ENCODE results near the gene MAGEE2. TPM values are rescaled to one million over a fixed set of nuclear protein-coding genes. Genes with fewer than 3 reads are reported as not detected.
"Not testable (repeated sequence)": the region's sequence is repeated elsewhere in the genome, so short reads cannot be mapped to it uniquely, and the experiment has no call there.

The MAGEE2 gene
- total RNA-seq (not detected in 2 replicates), polyA plus RNA-seq (not detected in 2 replicates)

- Histone ChIP-seq H3K79me2 (no peaks in the 10 kb centered on the region), H4K20me1 (ENCODE audit: insufficient read depth, poor library complexity, severe bottlenecking) (no peaks in the 10 kb centered on the region), H3K27ac (no peak within 1 kb of the TSS), H3K4me3 (no peak within 1 kb of the TSS), H3K27me3 (no peaks in the 10 kb centered on the region), H3K36me3 (replicated peaks; ENCODE audit: insufficient read depth, low read depth) (no peaks in the 10 kb centered on the region), H3K4me1 (ENCODE audit: insufficient read depth) (no peaks in the 10 kb centered on the region), H3K4me2 (no peak within 1 kb of the TSS), H3K9me2 (replicated peaks; ENCODE audit: insufficient read depth) (no peaks in the 10 kb centered on the region), H2AFZ (no peak within 1 kb of the TSS), H3K9me3 (ENCODE audit: low read depth) (no peaks in the 10 kb centered on the region)
- TF ChIP-seq EZH2 (IDR thresholded peaks at IDR 0.05; ENCODE audit: borderline replicate concordance) (no peak), EZH2phosphoT487 (IDR thresholded peaks at IDR 0.05; ENCODE audit: low read depth, severe bottlenecking, unreplicated experiment) (no peak)
- DNase-seq (ENCODE audit: low spot score) = no peak
- WGBS (ENCODE audit: low lambda C conversion rate, missing lambda C conversion rate) = 91% methylated on average over 36 of the region's 36 CpGs
Measured at GRCh38 chrX:75784680-75785491, at the start of gene MAGEE2. TSS of gene MAGEE2 (minus strand) at chrX:75785254. CDS start at chrX:75785051, 203 bp downstream.

GRCh38 chrX:75786290-75786689 lies 1.2 kb upstream of the MAGEE2 start:
- Histone ChIP-seq H3K4me2 (no peak overlapping the region), H3K36me3 (replicated peaks; ENCODE audit: insufficient read depth, low read depth) (no peaks in the 10 kb centered on the region), H3K79me2 (no peaks in the 10 kb centered on the region), H4K20me1 (ENCODE audit: insufficient read depth, poor library complexity, severe bottlenecking) (no peaks in the 10 kb centered on the region), H3K27ac (no peak overlapping the region), H3K4me1 (ENCODE audit: insufficient read depth) (no peaks in the 10 kb centered on the region), H2AFZ (no peak overlapping the region), H3K27me3 (no peaks in the 10 kb centered on the region), H3K4me3 (no peak overlapping the region), H3K9me2 (replicated peaks; ENCODE audit: insufficient read depth) (no peaks in the 10 kb centered on the region), H3K9me3 (ENCODE audit: low read depth) (no peaks in the 10 kb centered on the region)
- TF ChIP-seq EZH2 (IDR thresholded peaks at IDR 0.05; ENCODE audit: borderline replicate concordance) (no peak), CTCF (IDR thresholded peaks at IDR 0.05; ENCODE audit: poor library complexity) (no peak), EZH2phosphoT487 (IDR thresholded peaks at IDR 0.05; ENCODE audit: low read depth, severe bottlenecking, unreplicated experiment) (no peak)
- no peak for DNase-seq (ENCODE audit: low spot score)
- 81% methylated on average over 5 of the region's 5 CpGs for WGBS (ENCODE audit: low lambda C conversion rate, missing lambda C conversion rate)

GRCh38 chrX:75781611-75782010 lies 3.4 kb downstream of the MAGEE2 start:
- no peaks in the 10 kb centered on the region for H3K36me3 ChIP-seq (replicated peaks; ENCODE audit: insufficient read depth, low read depth)
- TF ChIP-seq EZH2 (IDR thresholded peaks at IDR 0.05; ENCODE audit: borderline replicate concordance) (no peak), EZH2phosphoT487 (IDR thresholded peaks at IDR 0.05; ENCODE audit: low read depth, severe bottlenecking, unreplicated experiment) (no peak), CTCF (IDR thresholded peaks at IDR 0.05; ENCODE audit: poor library complexity) (no peak)
- H4K20me1 ChIP-seq (ENCODE audit: insufficient read depth, poor library complexity, severe bottlenecking) = no peaks in the 10 kb centered on the region
- no peaks in the 10 kb centered on the region for H3K9me3 ChIP-seq (ENCODE audit: low read depth)
- H3K79me2 ChIP-seq = no peaks in the 10 kb centered on the region
- H3K4me1 ChIP-seq (ENCODE audit: insufficient read depth) = no peaks in the 10 kb centered on the region
- 80% methylated on average over 15 of the region's 15 CpGs for WGBS (ENCODE audit: low lambda C conversion rate, missing lambda C conversion rate)
- no peak overlapping the region for H3K4me3 ChIP-seq
- no peaks in the 10 kb centered on the region for H3K27me3 ChIP-seq
- no peak for DNase-seq (ENCODE audit: low spot score)
- H3K27ac ChIP-seq = no peak overlapping the region
- no peak overlapping the region for H2AFZ ChIP-seq
- H3K4me2 ChIP-seq = no peak overlapping the region
- no peaks in the 10 kb centered on the region for H3K9me2 ChIP-seq (replicated peaks; ENCODE audit: insufficient read depth)

- DNase-seq (ENCODE audit: low spot score) = not testable (repeated sequence)
Measured at GRCh38 chrX:75768063-75768462, 17.0 kb downstream of the MAGEE2 start.

More at GRCh38 chrX:75768063-75768462, 17.0 kb downstream of the MAGEE2 start:
- not testable (repeated sequence) for H3K9me3 ChIP-seq (ENCODE audit: low read depth); H2AFZ ChIP-seq; H4K20me1 ChIP-seq (ENCODE audit: insufficient read depth, poor library complexity, severe bottlenecking); H3K36me3 ChIP-seq (replicated peaks; ENCODE audit: insufficient read depth, low read depth); H3K79me2 ChIP-seq; H3K27ac ChIP-seq; H3K4me1 ChIP-seq (ENCODE audit: insufficient read depth); H3K27me3 ChIP-seq; H3K4me2 ChIP-seq; H3K9me2 ChIP-seq (replicated peaks; ENCODE audit: insufficient read depth); H3K4me3 ChIP-seq
- 79% methylated on average over 5 of the region's 5 CpGs for WGBS (ENCODE audit: low lambda C conversion rate, missing lambda C conversion rate)
